AG04450 (cell line): ENCODE data around the gene CLCN4. TPM values are rescaled to one million over a fixed set of nuclear protein-coding genes. Genes with fewer than 3 reads are reported as not detected.

Experiments used
- CTCF ChIA-PET: fragments of 300-600, 350-600 bp; formaldehyde crosslinking; extraction: SDS; loops from one replicate; lab custom pipeline; 2022; ENCODE audit warnings: antibody characterized with exemption, inconsistent platforms; lab: Charles Lee
- POLR2A ChIA-PET: fragments of 350-600 bp; formaldehyde crosslinking; extraction: SDS; loops from one replicate; lab custom pipeline; 2021; ENCODE audit warnings: antibody characterized with exemption, inconsistent platforms; lab: Yijun Ruan, JAX
- DNase-seq: peaks from one replicate; pipeline ENCODE4 v3.0.0-alpha.2; 2011; ENCODE audit warnings: low read depth, low spot score
- H3K27ac ChIP-seq: one replicate; pipeline ENCODE4 v1.5.1; 2012; ENCODE audit warnings: low read depth, low read length, control low read depth
- H3K27me3 ChIP-seq: one replicate; pipeline ENCODE4 v1.6.0; 2012; ENCODE audit warnings: low read length; ENCODE audit not compliant: control insufficient read depth, insufficient read depth
- H3K4me3 ChIP-seq: 2 replicates; pipeline ENCODE4 v1.5.1; 2011; ENCODE audit warnings: mild to moderate bottlenecking, low read depth, low read length, control low read depth
- H3K9me3 ChIP-seq: 2 replicates; pipeline ENCODE4 v1.5.1; 2012; ENCODE audit warnings: low read length; ENCODE audit not compliant: control insufficient read depth, insufficient read depth
- CTCF ChIP-seq: IDR thresholded peaks from 2 replicates; pipeline ENCODE4 v1.5.1; 2011; ENCODE audit warnings: low read depth, low read length, control low read depth, inconsistent platforms
- polyA plus RNA-seq: library from polyadenylated mRNA; depleted of rRNA; stranded (reverse); fragments of >200 nt; gene quantifications from 2 replicates; pipeline ENCODE4 v1.2.3, GENCODE V29; 2011

The CLCN4 gene
- polyA plus RNA-seq, 1 experiment = 1.5 TPM

DNA sequence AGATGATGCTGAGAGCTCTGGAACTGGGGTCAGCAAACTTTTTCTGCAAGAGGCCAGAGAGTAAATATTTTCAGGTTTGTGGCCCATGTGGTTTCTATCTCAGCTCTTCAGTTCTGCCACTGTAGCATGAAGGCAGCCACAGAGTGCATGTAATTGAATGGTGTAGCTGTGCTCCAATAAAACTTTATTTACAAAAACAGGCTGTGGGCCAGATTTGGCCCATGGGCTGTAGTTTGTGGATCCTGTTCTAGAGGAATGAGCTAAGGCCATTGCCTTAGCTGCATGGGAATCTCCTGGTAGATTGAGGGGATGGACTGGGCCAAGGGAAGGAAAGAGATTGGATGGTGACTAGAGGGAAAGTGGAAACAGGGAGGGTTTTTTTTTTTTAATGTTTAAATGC lies 36.8 kb downstream of the CLCN4 start:
- Histone ChIP-seq H3K27me3 (no peaks in the 10 kb centered on the region), H3K27ac (no peak overlapping the region), H3K4me3 (no peak overlapping the region), H3K9me3 (no peaks in the 10 kb centered on the region)
- no peak for TF ChIP-seq CTCF
- CTCF ChIA-PET = interaction anchor here (0.7 to 1.1 kb wide), 2 partner anchors 422 to 435 kb away, joined by 3 read pairs; no protein-coding TSS in a partner anchor
- POLR2A ChIA-PET = no interaction called here
- no peak for DNase-seq

DNA sequence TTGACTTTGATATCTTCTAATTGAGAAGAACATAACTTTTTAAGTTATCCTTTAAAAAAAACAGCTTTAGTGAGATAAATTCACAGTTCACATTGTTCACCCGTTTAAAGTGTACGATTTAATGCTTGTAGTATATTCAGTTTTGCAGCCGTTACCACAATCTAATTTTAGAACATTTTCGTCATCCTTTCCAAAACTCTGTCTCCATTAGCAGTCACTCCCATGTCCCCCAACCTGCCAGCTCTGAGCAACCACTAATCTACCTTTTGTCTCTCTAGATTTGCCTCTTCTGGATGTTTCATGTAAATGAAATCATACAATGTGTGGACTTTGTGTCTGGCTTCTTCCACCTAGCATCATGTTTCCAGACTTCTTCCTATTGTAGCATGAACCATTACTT lies 38.6 kb downstream of the CLCN4 start:
- H3K27me3 ChIP-seq = no peaks in the 10 kb centered on the region
- H3K27ac ChIP-seq = no peak overlapping the region
- ChIA-PET CTCF (no interaction called here), POLR2A (no interaction called here)
- no peaks in the 10 kb centered on the region for H3K9me3 ChIP-seq
- no peak for DNase-seq
- TF ChIP-seq CTCF = no peak
- H3K4me3 ChIP-seq = no peak overlapping the region

- POLR2A ChIA-PET = no interaction called here
- H3K27me3 ChIP-seq = no peaks in the 10 kb centered on the region
- TF ChIP-seq CTCF = no peak
- no peak for DNase-seq
- CTCF ChIA-PET = no interaction called here
- no peak overlapping the region for H3K4me3 ChIP-seq
- H3K9me3 ChIP-seq = no peaks in the 10 kb centered on the region
- H3K27ac ChIP-seq = no peak overlapping the region
Measured at GRCh38 chrX:10195947-10196346, 39.2 kb downstream of the CLCN4 start.

DNA sequence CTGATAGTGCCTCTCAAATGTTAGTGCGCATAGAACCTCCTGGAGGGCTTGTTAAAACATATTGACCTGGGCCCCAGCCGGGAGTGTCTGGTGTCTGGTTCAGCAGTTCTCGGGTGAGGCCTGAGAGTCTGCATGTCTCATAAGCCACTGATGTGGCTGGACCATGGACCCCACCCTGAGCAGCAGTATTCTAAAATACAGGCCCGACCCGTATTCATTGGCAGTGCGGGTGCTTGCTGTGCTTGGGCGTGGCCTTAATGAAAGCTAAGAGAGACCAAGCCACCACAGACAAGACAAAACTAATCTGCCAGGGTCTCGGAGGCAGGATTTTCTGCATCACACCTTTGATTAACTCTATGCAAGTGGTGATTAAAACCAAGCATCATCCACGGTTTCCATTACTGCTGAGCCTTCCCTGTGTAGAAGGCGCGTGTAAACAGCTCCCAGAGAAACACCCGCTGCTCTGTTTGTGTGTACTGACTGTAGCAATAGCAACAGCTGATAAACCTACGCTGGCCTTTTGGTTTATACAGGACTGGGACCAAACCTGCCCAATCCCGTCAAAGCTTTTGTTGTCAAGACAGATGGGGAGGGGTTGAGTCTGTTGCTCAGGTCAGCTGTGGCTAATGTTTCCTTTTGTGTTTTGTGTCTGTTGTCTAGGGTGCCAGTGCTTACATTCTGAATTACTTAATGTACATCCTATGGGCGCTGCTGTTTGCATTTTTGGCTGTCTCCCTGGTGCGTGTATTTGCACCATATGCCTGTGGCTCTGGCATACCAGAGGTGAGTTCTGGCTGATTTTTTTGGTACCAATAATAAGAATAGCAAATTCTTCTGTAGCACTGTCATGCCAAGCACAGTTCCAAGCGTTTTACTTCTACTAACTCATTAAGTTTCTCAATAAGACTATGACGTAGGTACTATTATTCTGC lies 40.8 kb downstream of the CLCN4 start:
- no peak for DNase-seq
- no peaks in the 10 kb centered on the region for H3K9me3 ChIP-seq
- H3K27ac ChIP-seq = no peak overlapping the region
- no peaks in the 10 kb centered on the region for H3K27me3 ChIP-seq
- no peak for TF ChIP-seq CTCF
- H3K4me3 ChIP-seq = no peak overlapping the region
- ChIA-PET POLR2A (no interaction called here), CTCF (interaction anchor here (2.1 kb wide), 1 partner anchor 525 kb away, joined by 5 read pairs; no protein-coding TSS in a partner anchor)

DNA sequence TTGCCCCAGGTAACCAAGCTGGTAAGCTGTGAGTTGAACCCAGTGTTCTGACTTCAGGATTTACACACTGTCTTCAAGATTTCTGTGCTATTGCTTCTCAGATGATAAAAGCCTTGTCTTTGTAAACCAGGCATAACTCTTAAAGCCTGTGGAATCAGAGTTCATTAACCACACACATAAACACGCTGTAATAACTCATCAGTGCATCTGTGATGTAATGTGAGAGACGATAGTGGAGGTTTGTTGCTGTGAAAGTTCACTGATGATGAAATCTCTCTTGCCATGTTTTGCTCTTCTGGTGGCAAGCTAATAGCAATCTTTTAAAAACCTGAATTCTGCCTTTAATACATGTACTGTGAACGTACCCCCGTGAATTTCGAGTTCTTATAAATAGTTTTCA lies 41.5 kb downstream of the CLCN4 start:
- H3K27me3 ChIP-seq = no peaks in the 10 kb centered on the region
- no peak for TF ChIP-seq CTCF
- POLR2A ChIA-PET = no interaction called here
- H3K4me3 ChIP-seq = no peak overlapping the region
- no peaks in the 10 kb centered on the region for H3K9me3 ChIP-seq
- peak; percentile 21 for DNase-seq
- CTCF ChIA-PET = interaction anchor here (2.1 to 2.6 kb wide), 2 partner anchors 8 to 524 kb away, joined by 5 to 9 read pairs; no protein-coding TSS in a partner anchor
- no peak overlapping the region for H3K27ac ChIP-seq
